PC-3 (cell line): ENCODE results near the gene FAM53B. TPM values are rescaled to one million over a fixed set of nuclear protein-coding genes. Genes with fewer than 3 reads are reported as not detected.

Experiments used
- ATAC-seq: fragments of 200-7000 bp; cut with Tn5 transposase; 2 replicates; pipeline ENCODE4 v1.9.1; 2020; ENCODE audit warnings: mild to moderate bottlenecking, moderate library complexity
- BruUV-seq: library from RNA; stranded (reverse); fragments of 400-500 nt; replicated peaks from 2 replicates; lab custom pipeline; 2021; lab: Mats Ljungman, UMichigan
- CTCF ChIA-PET: fragments of 300-600 bp; sonication (Branson Sonifier 250); formaldehyde crosslinking; loops from one replicate; lab custom pipeline; 2022; ENCODE audit warnings: antibody characterized with exemption; lab: Charles Lee
- POLR2A ChIA-PET: fragments of 300-600 bp; sonication (Branson Sonifier 250); formaldehyde crosslinking; loops from one replicate; lab custom pipeline; 2022; ENCODE audit warnings: antibody characterized with exemption; ENCODE audit not compliant: unreplicated experiment; lab: Charles Lee
- DNase-seq: peaks from one replicate; pipeline ENCODE4 v3.0.0-alpha.2; 2015
- H2AFZ ChIP-seq: fragments of 300-600 bp; sonication (generic); 2 replicates; pipeline ENCODE4 v1.6.0; 2016; ENCODE audit warnings: antibody characterized with exemption, low read length
- H3F3A ChIP-seq: fragments of 300-600 bp; sonication (generic); one replicate; pipeline ENCODE4 v1.6.0; 2017; ENCODE audit warnings: antibody characterized with exemption, low read length, control low read depth, mild to moderate bottlenecking; ENCODE audit not compliant: unreplicated experiment
- H3K27ac ChIP-seq: fragments of 300-600 bp; sonication (generic); 2 replicates; pipeline ENCODE4 v1.5.1; 2016; ENCODE audit warnings: mild to moderate bottlenecking, low read length
- H3K27me3 ChIP-seq: fragments of 300-600 bp; sonication (generic); 2 replicates; pipeline ENCODE4 v1.6.1; 2016; ENCODE audit warnings: low read length, mixed read lengths
- H3K36me3 ChIP-seq: fragments of 300-600 bp; sonication (generic); 2 replicates; pipeline ENCODE4 v1.6.1; 2016; ENCODE audit warnings: low read depth, mixed run types, low read length, mixed read lengths
- H3K4me1 ChIP-seq: fragments of 300-600 bp; sonication (generic); 2 replicates; pipeline ENCODE4 v1.5.1; 2016; ENCODE audit warnings: low read length; ENCODE audit not compliant: insufficient read depth
- H3K4me2 ChIP-seq: fragments of 300-600 bp; sonication (generic); 2 replicates; pipeline ENCODE4 v1.6.0; 2016; ENCODE audit warnings: low read length
- H3K4me3 ChIP-seq: fragments of 300-600 bp; sonication (generic); 2 replicates; pipeline ENCODE4 v1.5.1; 2016; ENCODE audit warnings: mild to moderate bottlenecking, low read length, mixed read lengths
- H3K79me2 ChIP-seq: fragments of 300-600 bp; sonication (generic); 2 replicates; pipeline ENCODE4 v1.6.1; 2017; ENCODE audit warnings: low read length, mixed read lengths
- H3K9ac ChIP-seq: fragments of 300-600 bp; sonication (generic); 2 replicates; pipeline ENCODE4 v1.6.0; 2016; ENCODE audit warnings: mild to moderate bottlenecking, low read length
- H3K9me2 ChIP-seq: fragments of 300-600 bp; sonication (generic); replicated peaks from 2 replicates; pipeline ENCODE4 v1.6.1; 2016; ENCODE audit warnings: mixed run types, low read length, mixed read lengths
- H3K9me3 ChIP-seq: fragments of 300-600 bp; sonication (generic); 2 replicates; pipeline ENCODE4 v1.6.1; 2016; ENCODE audit warnings: low read length, mixed read lengths
- H4K20me1 ChIP-seq: fragments of 300-600 bp; sonication (generic); 2 replicates; pipeline ENCODE4 v1.6.1; 2016; ENCODE audit warnings: low read length, mixed read lengths
- EZH2 ChIP-seq: fragments of 300-600 bp; sonication (generic); IDR thresholded peaks from one replicate; pipeline ENCODE4 v1.6.1; 2017; ENCODE audit warnings: antibody characterized with exemption, mild to moderate bottlenecking, low read length; ENCODE audit not compliant: unreplicated experiment
- EZH2phosphoT487 ChIP-seq: fragments of 300-600 bp; sonication (generic); IDR thresholded peaks from 2 replicates; pipeline ENCODE4 v1.6.1; 2018; ENCODE audit warnings: mild to moderate bottlenecking, antibody characterized with exemption, low read length, borderline replicate concordance
- intact Hi-C: fragments of 100-400 bp; cut with micrococcal nuclease; formaldehyde crosslinking; loops from 2 replicates; pipeline ENCODE4 v1.9.0; 2023
- total RNA-seq: library from RNA; depleted of rRNA; stranded (reverse); fragments of >200 nt; gene quantifications from 2 replicates; pipeline ENCODE4 v1.2.3, GENCODE V29; 2014
- TF ChIP-seq, protein P1 (sequence below): fragments of 300-600 bp; sonication (generic); conservative IDR thresholded peaks from 2 replicates; pipeline ENCODE4 v1.5.1; 2017; ENCODE audit warnings: antibody characterized with exemption, low read depth, mild to moderate bottlenecking, low read length

FAM53B gene
- total RNA-seq, 1 experiment from 2014 or later: 19.4 TPM

DNA sequence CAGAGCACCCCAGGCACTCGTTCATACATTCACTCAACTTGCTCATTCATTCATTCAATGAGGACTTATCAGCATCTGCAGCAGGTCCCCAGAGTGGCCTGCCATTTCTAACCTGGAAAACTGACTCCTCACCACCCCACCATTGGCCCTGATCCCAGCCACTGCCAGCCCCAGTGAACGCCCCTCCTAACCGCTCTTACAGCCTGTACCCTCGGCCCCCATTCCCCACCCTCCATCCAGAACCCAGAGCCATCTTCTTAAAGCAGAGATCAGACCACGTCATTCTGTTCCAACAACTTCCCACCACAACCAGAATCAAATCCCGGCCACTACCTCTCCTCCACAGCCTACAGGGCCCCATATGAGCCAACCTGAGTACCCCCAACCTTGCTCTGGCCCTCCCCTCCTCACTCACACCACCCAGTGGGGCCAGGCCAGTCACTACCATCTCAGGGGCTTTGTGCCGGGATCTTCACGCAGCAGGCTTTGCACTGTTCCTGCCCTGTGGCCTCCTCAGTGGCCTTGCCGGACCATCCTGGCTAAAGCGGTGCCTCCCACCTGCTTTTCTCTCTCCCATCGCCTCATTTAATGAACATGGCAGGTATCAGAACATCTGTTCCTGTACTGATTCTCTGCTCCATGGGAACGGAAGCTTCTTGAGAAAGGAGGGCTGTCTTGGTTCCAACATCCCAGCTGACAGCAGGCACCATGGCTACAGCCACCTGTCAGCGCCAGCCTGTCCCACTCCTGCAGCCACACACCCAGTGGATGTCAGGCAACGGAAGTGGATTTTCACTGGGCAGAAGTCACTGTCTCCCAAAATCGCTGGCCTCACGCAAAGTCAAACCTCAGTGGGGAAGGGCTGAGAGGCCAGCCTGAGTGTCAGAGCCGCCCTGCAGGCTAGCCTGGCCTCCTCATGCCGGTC is 45.4 kb downstream of the FAM53B start:
- no peaks in the 10 kb centered on the region for H3K9me2 ChIP-seq
- H4K20me1 ChIP-seq: no peaks in the 10 kb centered on the region
- no peak overlapping the region for H3K9ac ChIP-seq
- no peak for ATAC-seq
- no peaks in the 10 kb centered on the region for H3K79me2 ChIP-seq
- no peak overlapping the region for H3K4me3 ChIP-seq
- no TSS peak for BruUV-seq
- CTCF ChIA-PET: no interaction called here
- H3K4me2 ChIP-seq: no peak overlapping the region
- no peaks in the 10 kb centered on the region for H3K4me1 ChIP-seq
- DNase-seq: no peak
- intact Hi-C loops: no loop called here
- TF ChIP-seq, protein P1, sequence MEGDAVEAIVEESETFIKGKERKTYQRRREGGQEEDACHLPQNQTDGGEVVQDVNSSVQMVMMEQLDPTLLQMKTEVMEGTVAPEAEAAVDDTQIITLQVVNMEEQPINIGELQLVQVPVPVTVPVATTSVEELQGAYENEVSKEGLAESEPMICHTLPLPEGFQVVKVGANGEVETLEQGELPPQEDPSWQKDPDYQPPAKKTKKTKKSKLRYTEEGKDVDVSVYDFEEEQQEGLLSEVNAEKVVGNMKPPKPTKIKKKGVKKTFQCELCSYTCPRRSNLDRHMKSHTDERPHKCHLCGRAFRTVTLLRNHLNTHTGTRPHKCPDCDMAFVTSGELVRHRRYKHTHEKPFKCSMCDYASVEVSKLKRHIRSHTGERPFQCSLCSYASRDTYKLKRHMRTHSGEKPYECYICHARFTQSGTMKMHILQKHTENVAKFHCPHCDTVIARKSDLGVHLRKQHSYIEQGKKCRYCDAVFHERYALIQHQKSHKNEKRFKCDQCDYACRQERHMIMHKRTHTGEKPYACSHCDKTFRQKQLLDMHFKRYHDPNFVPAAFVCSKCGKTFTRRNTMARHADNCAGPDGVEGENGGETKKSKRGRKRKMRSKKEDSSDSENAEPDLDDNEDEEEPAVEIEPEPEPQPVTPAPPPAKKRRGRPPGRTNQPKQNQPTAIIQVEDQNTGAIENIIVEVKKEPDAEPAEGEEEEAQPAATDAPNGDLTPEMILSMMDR: no peak
- TF ChIP-seq EZH2phosphoT487 (no peak), EZH2 (no peak)
- no peaks in the 10 kb centered on the region for H3K9me3 ChIP-seq
- H3K36me3 ChIP-seq: no peaks in the 10 kb centered on the region
- POLR2A ChIA-PET: no interaction called here
- H3K27me3 ChIP-seq: no peaks in the 10 kb centered on the region
- no peak overlapping the region for H2AFZ ChIP-seq
- H3K27ac ChIP-seq: no peak overlapping the region
- H3F3A ChIP-seq: no peaks in the 10 kb centered on the region

DNA sequence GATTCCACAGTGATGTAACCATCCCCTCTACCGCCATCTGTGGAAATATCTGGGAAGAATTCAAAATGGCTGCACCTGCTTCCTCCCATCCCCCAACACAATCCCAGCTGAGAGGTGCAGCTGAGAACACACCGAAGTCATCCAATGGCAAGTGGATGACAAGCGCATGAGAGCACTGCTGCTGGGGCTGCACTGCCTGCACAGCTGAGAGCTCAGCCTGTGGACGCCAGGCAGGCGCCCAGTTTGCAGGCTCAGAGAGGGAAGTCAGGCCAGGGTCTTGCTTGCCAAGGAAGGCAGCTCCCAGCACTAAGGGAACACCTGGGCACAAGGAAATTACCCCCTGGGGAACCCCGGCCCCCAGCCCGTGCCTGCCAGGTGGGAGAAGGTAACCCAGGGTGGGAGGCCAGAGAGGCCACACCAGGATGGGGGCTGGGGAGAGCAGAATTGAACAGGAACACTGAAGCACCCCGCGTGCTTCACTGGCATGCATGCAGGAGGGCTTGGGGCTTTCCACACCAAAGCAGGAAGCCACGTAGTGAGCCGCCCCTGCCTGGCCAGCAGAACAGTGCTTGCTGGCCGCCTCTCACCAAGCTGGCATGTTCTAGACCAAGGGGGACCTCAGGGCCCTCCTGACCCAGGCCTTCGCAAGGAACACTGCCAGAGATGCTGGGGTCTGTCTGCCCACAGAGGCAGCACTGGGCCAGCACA is 46.2 kb downstream of the FAM53B start:
- no peaks in the 10 kb centered on the region for H3K79me2 ChIP-seq
- POLR2A ChIA-PET: no interaction called here
- H3K4me1 ChIP-seq: no peaks in the 10 kb centered on the region
- no peak overlapping the region for H2AFZ ChIP-seq
- TF ChIP-seq, protein P1: no peak
- TF ChIP-seq EZH2 (no peak), EZH2phosphoT487 (no peak)
- BruUV-seq: no TSS peak
- no peak overlapping the region for H3K4me3 ChIP-seq
- H3F3A ChIP-seq: no peaks in the 10 kb centered on the region
- H4K20me1 ChIP-seq: no peaks in the 10 kb centered on the region
- CTCF ChIA-PET: no interaction called here
- no peak overlapping the region for H3K4me2 ChIP-seq
- no peak for DNase-seq
- no peaks in the 10 kb centered on the region for H3K9me3 ChIP-seq
- intact Hi-C loops: no loop called here
- H3K9me2 ChIP-seq: no peaks in the 10 kb centered on the region
- no peak overlapping the region for H3K27ac ChIP-seq
- no peak for ATAC-seq
- H3K36me3 ChIP-seq: no peaks in the 10 kb centered on the region
- H3K9ac ChIP-seq: no peak overlapping the region
- no peaks in the 10 kb centered on the region for H3K27me3 ChIP-seq
